K562 (cell line): Measurements from ENCODE around the gene GOLGA2. TPM values are rescaled to one million over a fixed set of nuclear protein-coding genes. Genes with fewer than 3 reads are reported as not detected.

ENCODE experiments used
- ATAC-seq: fragments of 200-7000 bp; cut with Tn5 transposase; 3 replicates; pipeline ENCODE4 v1.9.1; 2020; ENCODE audit warnings: moderate library complexity
- BruUV-seq: library from RNA; stranded (reverse); fragments of 400-500 nt; replicated peaks from 2 replicates; lab custom pipeline; 2021; lab: Mats Ljungman, UMichigan
- CTCF ChIA-PET: fragments of 300-600 bp; formaldehyde crosslinking; extraction: SDS; loops from one replicate; lab custom pipeline; 2021; ENCODE audit warnings: low intra/inter-chr PET ratio; lab: Yijun Ruan, JAX
- POLR2A ChIA-PET: fragments of 300-600, 350-650 bp; sonication (Branson Sonifier 250); formaldehyde crosslinking; extraction: SDS; loops from one replicate; lab custom pipeline; 2021; ENCODE audit warnings: antibody characterized with exemption, inconsistent platforms; lab: Yijun Ruan, JAX
- DNase-seq, 4 experiments: peaks; one replicate each; pipeline versions ENCODE4 v3.0.0 to v3.0.0-alpha.2; 2011 to 2018; ENCODE audit warnings: low spot score in 3 of 4, mixed read lengths in 3 of 4; ENCODE audit errors: extremely low read depth in 1 of 4
- FAIRE-seq: peaks from 2 replicates; lab custom pipeline; 2011; peaks lifted over from hg19 to GRCh38; lab: Jason Lieb, UNC
- H2AFZ ChIP-seq: 2 replicates; pipeline ENCODE4 v1.6.0; 2011; ENCODE audit warnings: low read depth, low read length, control low read depth, inconsistent platforms
- H3K27ac ChIP-seq: fragments of 200-600 bp; 3 replicates; pipeline ENCODE4 v1.8.0; 2011; ENCODE audit warnings: low read depth, mild to moderate bottlenecking, control low read depth, inconsistent platforms, low read length, moderate library complexity, mixed read lengths; ENCODE audit errors: extremely low read depth
- H3K27me3 ChIP-seq, 2 experiments: fragments of 300-600 bp in 1 of 2; 2 replicates in 1 of 2; 3 replicates in 1 of 2; pipeline versions ENCODE4 v1.6.0 to v1.8.0; 2011; ENCODE audit warnings: inconsistent platforms in 2 of 2, low read length in 2 of 2, mild to moderate bottlenecking in 1 of 2, mixed read lengths in 1 of 2, moderate library complexity in 1 of 2; ENCODE audit not compliant: control insufficient read depth in 2 of 2, insufficient read depth in 2 of 2
- H3K36me3 ChIP-seq: fragments of 300-600 bp; 3 replicates; pipeline ENCODE4 v1.8.0; 2011; ENCODE audit warnings: mild to moderate bottlenecking, low read length, inconsistent platforms; ENCODE audit not compliant: control insufficient read depth, insufficient read depth
- H3K4me1 ChIP-seq, 2 experiments: fragments of 200-600 bp in 1 of 2; replicated peaks in 1 of 2; 2 replicates in 1 of 2; 3 replicates in 1 of 2; pipeline versions ENCODE4 v1.5.1 to v1.8.0; 2011; ENCODE audit warnings: inconsistent platforms in 2 of 2, low read length in 2 of 2, mild to moderate bottlenecking in 1 of 2, mixed read lengths in 1 of 2, moderate library complexity in 1 of 2; ENCODE audit not compliant: control insufficient read depth in 2 of 2, insufficient read depth in 2 of 2
- H3K4me2 ChIP-seq: 2 replicates; pipeline ENCODE4 v1.6.1; 2011; ENCODE audit warnings: low read length, control low read depth, inconsistent platforms, mixed read lengths; ENCODE audit not compliant: insufficient read depth
- H3K4me3 ChIP-seq: fragments of 200-600 bp; sonication (generic), shearing (Covaris generic); 2 replicates; pipeline ENCODE4 v1.5.1; 2016; ENCODE audit warnings: control low read depth, inconsistent platforms
- H3K79me2 ChIP-seq: fragments of 200-600 bp; 3 replicates; pipeline ENCODE4 v1.8.0; 2011; ENCODE audit warnings: low read length, inconsistent platforms; ENCODE audit not compliant: control insufficient read depth, insufficient read depth
- H3K9ac ChIP-seq, 2 experiments: 2 replicates each; pipeline versions ENCODE4 v1.6.0 to v1.6.1; 2011; ENCODE audit warnings: low read depth in 2 of 2, low read length in 2 of 2, control low read depth in 1 of 2, inconsistent platforms in 1 of 2, mild to moderate bottlenecking in 1 of 2, mixed read lengths in 1 of 2; ENCODE audit not compliant: insufficient read depth in 1 of 2
- H3K9me1 ChIP-seq: one replicate; pipeline ENCODE4 v1.6.0; 2011; ENCODE audit warnings: inconsistent platforms, mild to moderate bottlenecking, low read length, moderate library complexity; ENCODE audit not compliant: control insufficient read depth, insufficient read depth
- H3K9me3 ChIP-seq: replicated peaks from 2 replicates; pipeline ENCODE4 v1.5.1; 2011; ENCODE audit warnings: low read depth, low read length, inconsistent platforms; ENCODE audit not compliant: control insufficient read depth, insufficient read depth
- H4K20me1 ChIP-seq: replicated peaks from 2 replicates; pipeline ENCODE4 v1.6.1; 2011; ENCODE audit warnings: low read length, inconsistent platforms, mixed read lengths; ENCODE audit not compliant: control insufficient read depth, insufficient read depth
- ATF4 ChIP-seq: fragments of 450-650 bp; formaldehyde crosslinking; IDR thresholded peaks from 2 replicates; pipeline ENCODE4 v1.4.0; 2022; ENCODE audit warnings: mild to moderate bottlenecking, moderate library complexity
- BHLHE40 ChIP-seq: IDR thresholded peaks from 2 replicates; pipeline ENCODE4 v1.6.1; 2011; ENCODE audit warnings: low read length, improper control_type of control experiment
- GABPB2 ChIP-seq: fragments of 250-450 bp; sonication (Bioruptor Pico); conservative IDR thresholded peaks from 2 replicates; pipeline ENCODE4 v1.5.1; 2021; ENCODE audit warnings: mild to moderate bottlenecking
- HNRNPLL ChIP-seq: fragments of 200-400 bp; formaldehyde crosslinking; IDR thresholded peaks from 2 replicates; pipeline ENCODE4 v1.6.1; 2017; ENCODE audit warnings: low read length, low read depth, mild to moderate bottlenecking; ENCODE audit not compliant: poor library complexity, severe bottlenecking
- MYBL2 ChIP-seq, 2 experiments: fragments of 450-650 bp in 1 of 2; sonication (generic) in 1 of 2; formaldehyde crosslinking in 1 of 2; IDR thresholded peaks; 2 replicates each; pipeline versions ENCODE4 v1.6.1 to v1.8.1; 2017 to 2022; ENCODE audit warnings: borderline replicate concordance in 1 of 2, inconsistent platforms in 1 of 2, low read depth in 1 of 2, mild to moderate bottlenecking in 1 of 2, missing genetic modification reagents in 1 of 2, moderate library complexity in 1 of 2
- NR3C1 ChIP-seq: sonication (generic); formaldehyde crosslinking; IDR thresholded peaks from 2 replicates; pipeline ENCODE4 v1.8.1; 2022; ENCODE audit warnings: missing genetic modification reagents
- RBM14 ChIP-seq: fragments of 200-400 bp; formaldehyde crosslinking; IDR thresholded peaks from 2 replicates; pipeline ENCODE4 v1.6.1; 2018; ENCODE audit warnings: low read depth, mild to moderate bottlenecking, low read length, moderate library complexity, borderline replicate concordance; ENCODE audit not compliant: insufficient read depth
- RBM25 ChIP-seq: fragments of 200-400 bp; formaldehyde crosslinking; IDR thresholded peaks from 2 replicates; pipeline ENCODE4 v1.6.1; 2018; ENCODE audit warnings: low read length, low read depth, moderate library complexity; ENCODE audit not compliant: severe bottlenecking
- RNF2 ChIP-seq: sonication (generic); IDR thresholded peaks from 2 replicates; pipeline ENCODE4 v1.6.1; 2016
- SP1 ChIP-seq: sonication (generic); formaldehyde crosslinking; IDR thresholded peaks from 2 replicates; pipeline ENCODE4 v1.8.1; 2022; ENCODE audit warnings: mild to moderate bottlenecking, missing genetic modification reagents
- TSC22D4 ChIP-seq: fragments of 450-650 bp; IDR thresholded peaks from 2 replicates; pipeline ENCODE4 v1.6.1; 2016; ENCODE audit warnings: missing genetic modification characterization, missing biosample characterization, control low read depth
- ZNF12 ChIP-seq: sonication (generic); formaldehyde crosslinking; IDR thresholded peaks from 2 replicates; pipeline ENCODE4 v1.4.0; 2020; ENCODE audit warnings: mild to moderate bottlenecking, missing genetic modification reagents
- ZNF274 ChIP-seq: IDR thresholded peaks from 2 replicates; pipeline ENCODE4 v1.6.1; 2011; ENCODE audit warnings: low read depth, mild to moderate bottlenecking, low read length, moderate library complexity, borderline replicate concordance
- WGBS: fragments of 100-300 bp; shearing (Covaris generic); methylation state at CpG from one replicate; pipeline ENCODE4 v1.1.6; 2016; ENCODE audit warnings: low coverage, mixed read lengths; ENCODE audit not compliant: insufficient coverage; ENCODE audit errors: missing lambda C conversion rate; 5-methylcytosine and 5-hydroxymethylcytosine counted together
- in situ Hi-C: fragments of 300-500 bp; cut with MboI; formaldehyde crosslinking; loops from 4 replicates; pipeline ENCODE4 v1.15.0; 2018; ENCODE audit warnings: inconsistent platforms, mixed read lengths
- intact Hi-C: fragments of 100-400 bp; cut with micrococcal nuclease; formaldehyde crosslinking; loops from 2 replicates; pipeline ENCODE4 v1.14.2; 2022
- polyA plus RNA-seq, 8 experiments: library from polyadenylated mRNA; depleted of rRNA in 4 of 8; stranded (reverse) in 5 of 8; unstranded in 3 of 8; fragments of >200 nt; fragmentation: Nextera tagmentation in 2 of 8; fragmentation: Illumina TruSeq in 1 of 8; extraction: Ambion mirVana in 2 of 8; extraction: Trizol in 1 of 8; gene quantifications; 2 replicates each; pipeline versions ENCODE4 v1.2.1 to v1.2.3, GENCODE V29; 2011 to 2014; ENCODE audit warnings: inconsistent platforms in 1 of 8, missing spikeins in 1 of 8
- total RNA-seq, 7 experiments: library from RNA; depleted of rRNA in 6 of 7; stranded (reverse); fragments of >200 nt in 6 of 7; fragmentation: Illumina TruSeq in 2 of 7; extraction: Trizol in 2 of 7; gene quantifications; 2 replicates each; pipeline versions ENCODE4 v1.2.1 to v1.2.3, GENCODE V29; 2011 to 2021; ENCODE audit warnings: low replicate concordance in 1 of 7
- TF ChIP-seq, protein P1 (sequence below): sonication (generic); formaldehyde crosslinking; IDR thresholded peaks from 2 replicates; pipeline ENCODE4 v1.8.1; 2023; ENCODE audit warnings: mild to moderate bottlenecking, missing genetic modification reagents
- TF ChIP-seq, protein P2 (sequence below), 2 experiments: IDR thresholded peaks in 1 of 2; conservative IDR thresholded peaks in 1 of 2; 2 replicates each; pipeline ENCODE4 v1.6.1; 2016; ENCODE audit warnings: low read depth in 2 of 2, mild to moderate bottlenecking in 1 of 2, missing compliant biosample characterization in 1 of 2, missing genetic modification characterization in 1 of 2, moderate library complexity in 1 of 2

Gene GOLGA2
- total and polyA plus RNA-seq, 9 of the 15 experiments (the other 6 are each of a cell fraction or from before 2014, with no cell fraction given), result 15.7 to 138 (median 76.0) TPM

GRCh38 chr9:128233817-128234406 lies 41.9 kb downstream of the GOLGA2 start:
- Histone ChIP-seq H3K79me2 (no peaks in the 10 kb centered on the region), H3K4me2 (no peak overlapping the region), H2AFZ (no peak overlapping the region), H3K27me3 (peaks cover 33 to 49% of the 10 kb centered on the region in 2 experiments), H3K4me1 (peaks cover 0 to 18% of the 10 kb centered on the region in 2 experiments; a peak in 2 of 5 replicates), H3K36me3 (no peaks in the 10 kb centered on the region), H3K9me1 (no peaks in the 10 kb centered on the region), H4K20me1 (no peaks in the 10 kb centered on the region), H3K9me3 (no peaks in the 10 kb centered on the region), H3K27ac (no peak overlapping the region), H3K4me3 (no peak overlapping the region), H3K9ac (peak overlapping the region in 1 of 2 experiments; percentile 66; a peak in 1 of 4 replicates)
- FAIRE-seq (no peak), ATAC-seq (peak; percentile 28), DNase-seq (no peak)
- POLR2A ChIA-PET, result interaction anchor here (0.8 to 1.3 kb wide), 3 partner anchors 9 to 19 kb away, joined by 3 to 6 read pairs (median 3); no protein-coding TSS in a partner anchor
- CTCF ChIA-PET, result no interaction called here
- BruUV-seq, result no TSS peak
- 29% methylated on average over 28 of the region's 28 CpGs for WGBS
- intact Hi-C loops, result no loop called here
- in situ Hi-C loops, result no loop called here
- TF ChIP-seq SP1 (CRISPR knock-in tag), result no peak
- peak; percentile 91 for TF ChIP-seq ZNF12 (CRISPR knock-in tag)
- no peak for TF ChIP-seq RBM25
- TF ChIP-seq ATF4, result no peak
- no peak for TF ChIP-seq GABPB2 (CRISPR knock-in tag)
- no peak for TF ChIP-seq RNF2
- no peak for TF ChIP-seq ZNF274
- TF ChIP-seq, protein P1, sequence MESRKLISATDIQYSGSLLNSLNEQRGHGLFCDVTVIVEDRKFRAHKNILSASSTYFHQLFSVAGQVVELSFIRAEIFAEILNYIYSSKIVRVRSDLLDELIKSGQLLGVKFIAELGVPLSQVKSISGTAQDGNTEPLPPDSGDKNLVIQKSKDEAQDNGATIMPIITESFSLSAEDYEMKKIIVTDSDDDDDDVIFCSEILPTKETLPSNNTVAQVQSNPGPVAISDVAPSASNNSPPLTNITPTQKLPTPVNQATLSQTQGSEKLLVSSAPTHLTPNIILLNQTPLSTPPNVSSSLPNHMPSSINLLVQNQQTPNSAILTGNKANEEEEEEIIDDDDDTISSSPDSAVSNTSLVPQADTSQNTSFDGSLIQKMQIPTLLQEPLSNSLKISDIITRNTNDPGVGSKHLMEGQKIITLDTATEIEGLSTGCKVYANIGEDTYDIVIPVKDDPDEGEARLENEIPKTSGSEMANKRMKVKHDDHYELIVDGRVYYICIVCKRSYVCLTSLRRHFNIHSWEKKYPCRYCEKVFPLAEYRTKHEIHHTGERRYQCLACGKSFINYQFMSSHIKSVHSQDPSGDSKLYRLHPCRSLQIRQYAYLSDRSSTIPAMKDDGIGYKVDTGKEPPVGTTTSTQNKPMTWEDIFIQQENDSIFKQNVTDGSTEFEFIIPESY (CRISPR knock-in tag), result peak; percentile 93
- TF ChIP-seq HNRNPLL, result peak; percentile 25
- no peak for TF ChIP-seq MYBL2 (IDR thresholded peaks at IDR 0.05; ENCODE audit: low read depth)
- TF ChIP-seq MYBL2 (CRISPR knock-in tag; IDR thresholded peaks at IDR 0.05; ENCODE audit: borderline replicate concordance), result 0 out of 2 replicates have a peak, but pooled peaks have one; percentile 6
- TF ChIP-seq, protein P2, sequence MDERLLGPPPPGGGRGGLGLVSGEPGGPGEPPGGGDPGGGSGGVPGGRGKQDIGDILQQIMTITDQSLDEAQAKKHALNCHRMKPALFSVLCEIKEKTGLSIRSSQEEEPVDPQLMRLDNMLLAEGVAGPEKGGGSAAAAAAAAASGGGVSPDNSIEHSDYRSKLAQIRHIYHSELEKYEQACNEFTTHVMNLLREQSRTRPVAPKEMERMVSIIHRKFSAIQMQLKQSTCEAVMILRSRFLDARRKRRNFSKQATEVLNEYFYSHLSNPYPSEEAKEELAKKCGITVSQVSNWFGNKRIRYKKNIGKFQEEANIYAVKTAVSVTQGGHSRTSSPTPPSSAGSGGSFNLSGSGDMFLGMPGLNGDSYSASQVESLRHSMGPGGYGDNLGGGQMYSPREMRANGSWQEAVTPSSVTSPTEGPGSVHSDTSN (CRISPR knock-in tag; IDR thresholded peaks at IDR 0.05; ENCODE audit: low read depth), result no peak
- TF ChIP-seq, protein P2 (tag; conservative IDR thresholded peaks at IDR 0.05; ENCODE audit: low read depth), result no peak
- TF ChIP-seq NR3C1 (CRISPR knock-in tag), result 0 out of 2 replicates have a peak, but pooled peaks have one; percentile 29
- TF ChIP-seq TSC22D4, result no peak
- TF ChIP-seq BHLHE40, result no peak
- TF ChIP-seq RBM14, result 0 out of 2 replicates have a peak, but pooled peaks have one; percentile 38
